ENCODE measurements around the gene ZMIZ1.

GRCh38 chr10:79127151-79127961 is 58.6 kb downstream of the ZMIZ1 start:
- TF ChIP-seq CTCF (IDR thresholded peaks at IDR 0.05) (no peak), ZFX (IDR thresholded peaks at IDR 0.05; ENCODE audit: borderline replicate concordance) (no peak)
